HepG2 (cell line): ENCODE results near the gene RTN4RL2. TPM values are rescaled to one million over a fixed set of nuclear protein-coding genes. Genes with fewer than 3 reads are reported as not detected.

ENCODE experiments used
- ARHGAP35 ChIP-seq: sonication (generic); formaldehyde crosslinking; IDR thresholded peaks from 2 replicates; pipeline ENCODE4 v1.9.0; 2022; ENCODE audit warnings: mild to moderate bottlenecking, inconsistent platforms, moderate library complexity, missing genetic modification reagents, borderline replicate concordance
- CREM ChIP-seq, 2 experiments: sonication (generic) in 1 of 2; formaldehyde crosslinking in 1 of 2; IDR thresholded peaks; 2 replicates each; pipeline versions ENCODE4 v1.4.0 to v1.6.1; 2016 to 2020; ENCODE audit warnings: antibody characterized with exemption in 1 of 2, mild to moderate bottlenecking in 1 of 2, missing genetic modification reagents in 1 of 2
- MLX ChIP-seq: IDR thresholded peaks from 2 replicates; pipeline ENCODE4 v1.6.1; 2016
- NBN ChIP-seq: fragments of 450-650 bp; conservative IDR thresholded peaks from 2 replicates; pipeline ENCODE4 v1.6.1; 2017
- PAX8 ChIP-seq: sonication (generic); formaldehyde crosslinking; IDR thresholded peaks from 2 replicates; pipeline ENCODE4 v1.8.0; 2022; ENCODE audit warnings: mild to moderate bottlenecking, missing genetic modification reagents, borderline replicate concordance
- POLR2AphosphoS5 ChIP-seq: IDR thresholded peaks from 2 replicates; pipeline ENCODE4 v1.6.1; 2012; ENCODE audit warnings: low read depth, low read length
- REXO4 ChIP-seq: sonication (generic); formaldehyde crosslinking; IDR thresholded peaks from 2 replicates; pipeline ENCODE4 v1.8.0; 2022; ENCODE audit warnings: missing genetic modification reagents, mild to moderate bottlenecking, borderline replicate concordance
- THRA ChIP-seq: sonication (generic); formaldehyde crosslinking; IDR thresholded peaks from 2 replicates; pipeline ENCODE4 v1.4.0; 2020; ENCODE audit warnings: missing genetic modification reagents, borderline replicate concordance
- ZBTB40 ChIP-seq, 2 experiments: fragments of 450-650 bp in 1 of 2; sonication (generic) in 1 of 2; formaldehyde crosslinking in 1 of 2; IDR thresholded peaks; 2 replicates each; pipeline versions ENCODE4 v1.6.1 to v1.8.0; 2016 to 2022; ENCODE audit warnings: antibody characterized with exemption in 1 of 2, mild to moderate bottlenecking in 1 of 2, missing genetic modification reagents in 1 of 2
- ZNF12 ChIP-seq: sonication (generic); formaldehyde crosslinking; IDR thresholded peaks from 2 replicates; pipeline ENCODE4 v1.5.0; 2020; ENCODE audit warnings: missing genetic modification reagents
- ZNF703 ChIP-seq: sonication (generic); formaldehyde crosslinking; IDR thresholded peaks from 2 replicates; pipeline ENCODE4 v1.5.1; 2020; ENCODE audit warnings: missing genetic modification reagents, mild to moderate bottlenecking, moderate library complexity, borderline replicate concordance
- polyA plus RNA-seq, 8 experiments: library from polyadenylated mRNA; depleted of rRNA in 3 of 8; stranded (reverse) in 7 of 8; unstranded in 1 of 8; fragments of >200 nt; fragmentation: Illumina TruSeq in 4 of 8; extraction: Trizol in 4 of 8; gene quantifications; 2 replicates each; pipeline versions ENCODE4 v1.2.1 to v1.2.3, GENCODE V29; 2011 to 2016; ENCODE audit warnings: low read depth in 4 of 8, missing spikeins in 1 of 8, mixed read lengths in 1 of 8; ENCODE audit not compliant: insufficient read depth in 1 of 8
- total RNA-seq, 5 experiments: library from RNA; depleted of rRNA; stranded (reverse); fragments of >200 nt; fragmentation: Illumina TruSeq; extraction: Trizol; gene quantifications; 2 replicates each; pipeline ENCODE4 v1.2.3, GENCODE V29; 2016; ENCODE audit warnings: low read depth in 1 of 5

Gene RTN4RL2
- total and polyA plus RNA-seq, 2 of the 13 experiments (the other 11 are each of a cell fraction or from before 2014, with no cell fraction given) = 1.3 to 4.3 TPM

GRCh38 chr11:57514538-57515331, 54.4 kb downstream of the RTN4RL2 start (continued):
- no peak for TF ChIP-seq ZNF703 (CRISPR knock-in tag)
- TF ChIP-seq POLR2AphosphoS5 = peak; percentile 81
- no peak for TF ChIP-seq ZNF12
- 0 out of 2 replicates have a peak, but pooled peaks have one; percentile 5 for TF ChIP-seq THRA (CRISPR knock-in tag)
- TF ChIP-seq REXO4 = no peak
- no peak for TF ChIP-seq ZBTB40 (IDR thresholded peaks at IDR 0.05)
- TF ChIP-seq ZBTB40 (CRISPR knock-in tag; IDR thresholded peaks at IDR 0.05) = 0 out of 2 replicates have a peak, but pooled peaks have one; percentile 8
- no peak for TF ChIP-seq PAX8 (CRISPR knock-in tag)
- TF ChIP-seq NBN = no peak
- TF ChIP-seq CREM (IDR thresholded peaks at IDR 0.05) = peak; percentile 47
- no peak for TF ChIP-seq CREM (CRISPR knock-in tag; IDR thresholded peaks at IDR 0.05)
- TF ChIP-seq ARHGAP35 (CRISPR knock-in tag) = no peak
- no peak for TF ChIP-seq MLX (CRISPR knock-in tag)
